HCT116 (cell line): ENCODE data around the gene ADAMTS4. TPM values are rescaled to one million over a fixed set of nuclear protein-coding genes. Genes with fewer than 3 reads are reported as not detected.

ENCODE experiments used
- ELF1 ChIP-seq: IDR thresholded peaks from 2 replicates; pipeline ENCODE4 v1.6.1; 2012; ENCODE audit warnings: low read depth, borderline replicate concordance
- EZH2 ChIP-seq: fragments of 200-600 bp; sonication (generic); IDR thresholded peaks from 2 replicates; pipeline ENCODE4 v1.6.1; 2017; ENCODE audit warnings: antibody characterized with exemption, mixed run types
- SIN3A ChIP-seq: IDR thresholded peaks from 2 replicates; pipeline ENCODE4 v1.6.1; 2012; ENCODE audit warnings: low read depth
- SP1 ChIP-seq: IDR thresholded peaks from 2 replicates; pipeline ENCODE4 v1.6.1; 2012; ENCODE audit warnings: low read depth
- SRF ChIP-seq: IDR thresholded peaks from 2 replicates; pipeline ENCODE4 v1.6.1; 2012; ENCODE audit warnings: low read depth
- ZNF274 ChIP-seq: fragments of 200-500 bp; sonication (Bioruptor generic); IDR thresholded peaks from 2 replicates; pipeline ENCODE4 v1.6.1; 2014; ENCODE audit warnings: mild to moderate bottlenecking, low read depth, low read length, inconsistent platforms
- total RNA-seq: library from RNA; stranded (reverse); gene quantifications from one replicate; pipeline ENCODE4 v1.2.1, GENCODE V29; 2021; ENCODE audit not compliant: unreplicated experiment
- TF ChIP-seq, protein P1 (sequence below): IDR thresholded peaks from 2 replicates; pipeline ENCODE4 v1.6.1; 2011; ENCODE audit warnings: mild to moderate bottlenecking, low read length, moderate library complexity; ENCODE audit not compliant: insufficient replicate concordance; ENCODE audit errors: extremely low read depth
- TF ChIP-seq, protein P2 (sequence below): IDR thresholded peaks from 2 replicates; pipeline ENCODE4 v1.6.1; 2012; ENCODE audit warnings: low read depth

Gene ADAMTS4
- total RNA-seq, 1 experiment from 2014 or later: not detected

DNA sequence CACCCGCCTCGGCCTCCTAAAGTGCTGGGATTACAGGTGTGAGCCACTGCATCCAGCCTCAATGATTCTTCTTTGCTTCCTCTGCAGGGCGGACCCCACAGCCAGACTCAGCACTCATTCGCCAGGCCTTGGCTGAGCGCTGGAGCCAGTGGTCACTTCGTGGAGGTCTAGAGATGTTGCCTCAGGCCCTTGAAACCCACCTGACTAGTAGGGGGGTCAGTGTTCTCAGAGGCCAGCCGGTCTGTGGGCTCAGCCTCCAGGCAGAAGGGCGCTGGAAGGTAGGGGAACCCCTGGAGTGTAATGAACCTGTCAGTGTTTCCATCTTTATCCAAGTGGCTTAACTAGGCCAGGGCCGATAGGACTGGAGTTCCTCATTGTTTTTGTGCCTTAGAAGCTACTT, 29.9 kb downstream of the ADAMTS4 start (continued):
- TF ChIP-seq SRF: no peak
- no peak for TF ChIP-seq EZH2
- TF ChIP-seq ZNF274: no peak
- no peak for TF ChIP-seq SIN3A
- no peak for TF ChIP-seq SP1
- TF ChIP-seq, protein P1, sequence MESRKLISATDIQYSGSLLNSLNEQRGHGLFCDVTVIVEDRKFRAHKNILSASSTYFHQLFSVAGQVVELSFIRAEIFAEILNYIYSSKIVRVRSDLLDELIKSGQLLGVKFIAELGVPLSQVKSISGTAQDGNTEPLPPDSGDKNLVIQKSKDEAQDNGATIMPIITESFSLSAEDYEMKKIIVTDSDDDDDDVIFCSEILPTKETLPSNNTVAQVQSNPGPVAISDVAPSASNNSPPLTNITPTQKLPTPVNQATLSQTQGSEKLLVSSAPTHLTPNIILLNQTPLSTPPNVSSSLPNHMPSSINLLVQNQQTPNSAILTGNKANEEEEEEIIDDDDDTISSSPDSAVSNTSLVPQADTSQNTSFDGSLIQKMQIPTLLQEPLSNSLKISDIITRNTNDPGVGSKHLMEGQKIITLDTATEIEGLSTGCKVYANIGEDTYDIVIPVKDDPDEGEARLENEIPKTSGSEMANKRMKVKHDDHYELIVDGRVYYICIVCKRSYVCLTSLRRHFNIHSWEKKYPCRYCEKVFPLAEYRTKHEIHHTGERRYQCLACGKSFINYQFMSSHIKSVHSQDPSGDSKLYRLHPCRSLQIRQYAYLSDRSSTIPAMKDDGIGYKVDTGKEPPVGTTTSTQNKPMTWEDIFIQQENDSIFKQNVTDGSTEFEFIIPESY: no peak
- TF ChIP-seq ELF1: no peak
- TF ChIP-seq, protein P2, sequence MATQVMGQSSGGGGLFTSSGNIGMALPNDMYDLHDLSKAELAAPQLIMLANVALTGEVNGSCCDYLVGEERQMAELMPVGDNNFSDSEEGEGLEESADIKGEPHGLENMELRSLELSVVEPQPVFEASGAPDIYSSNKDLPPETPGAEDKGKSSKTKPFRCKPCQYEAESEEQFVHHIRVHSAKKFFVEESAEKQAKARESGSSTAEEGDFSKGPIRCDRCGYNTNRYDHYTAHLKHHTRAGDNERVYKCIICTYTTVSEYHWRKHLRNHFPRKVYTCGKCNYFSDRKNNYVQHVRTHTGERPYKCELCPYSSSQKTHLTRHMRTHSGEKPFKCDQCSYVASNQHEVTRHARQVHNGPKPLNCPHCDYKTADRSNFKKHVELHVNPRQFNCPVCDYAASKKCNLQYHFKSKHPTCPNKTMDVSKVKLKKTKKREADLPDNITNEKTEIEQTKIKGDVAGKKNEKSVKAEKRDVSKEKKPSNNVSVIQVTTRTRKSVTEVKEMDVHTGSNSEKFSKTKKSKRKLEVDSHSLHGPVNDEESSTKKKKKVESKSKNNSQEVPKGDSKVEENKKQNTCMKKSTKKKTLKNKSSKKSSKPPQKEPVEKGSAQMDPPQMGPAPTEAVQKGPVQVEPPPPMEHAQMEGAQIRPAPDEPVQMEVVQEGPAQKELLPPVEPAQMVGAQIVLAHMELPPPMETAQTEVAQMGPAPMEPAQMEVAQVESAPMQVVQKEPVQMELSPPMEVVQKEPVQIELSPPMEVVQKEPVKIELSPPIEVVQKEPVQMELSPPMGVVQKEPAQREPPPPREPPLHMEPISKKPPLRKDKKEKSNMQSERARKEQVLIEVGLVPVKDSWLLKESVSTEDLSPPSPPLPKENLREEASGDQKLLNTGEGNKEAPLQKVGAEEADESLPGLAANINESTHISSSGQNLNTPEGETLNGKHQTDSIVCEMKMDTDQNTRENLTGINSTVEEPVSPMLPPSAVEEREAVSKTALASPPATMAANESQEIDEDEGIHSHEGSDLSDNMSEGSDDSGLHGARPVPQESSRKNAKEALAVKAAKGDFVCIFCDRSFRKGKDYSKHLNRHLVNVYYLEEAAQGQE: no peak
